M059J (cell line): ENCODE data around the gene SAFB. TPM values are rescaled to one million over a fixed set of nuclear protein-coding genes. Genes with fewer than 3 reads are reported as not detected.

Experiments
- DNase-seq: peaks from one replicate; pipeline ENCODE4 v3.0.0-alpha.2; 2012; ENCODE audit warnings: low read depth
- total RNA-seq: library from RNA; depleted of rRNA; stranded (reverse); fragments of >200 nt; shearing (Covaris generic); gene quantifications from 2 replicates; pipeline ENCODE4 v1.2.3, GENCODE V29; 2014

SAFB gene
- total RNA-seq, 1 experiment from 2014 or later = 27.8 TPM

- no peak for DNase-seq
Observed at GRCh38 chr19:5627395-5627904, 4.6 kb downstream of the SAFB start.

- no peak for DNase-seq
Observed at GRCh38 chr19:5628461-5628860, 5.6 kb downstream of the SAFB start.

GRCh38 chr19:5628919-5629481, 6.1 kb downstream of the SAFB start:
- DNase-seq = no peak

- DNase-seq = no peak
Observed at GRCh38 chr19:5631567-5632240, 8.8 kb downstream of the SAFB start.

GRCh38 chr19:5632241-5632612, 9.3 kb downstream of the SAFB start:
- DNase-seq = no peak

GRCh38 chr19:5632657-5633056, 9.8 kb downstream of the SAFB start:
- no peak for DNase-seq

- DNase-seq = no peak
Observed at GRCh38 chr19:5635427-5635826, 12.5 kb downstream of the SAFB start.

GRCh38 chr19:5637971-5638370, 15.1 kb downstream of the SAFB start:
- no peak for DNase-seq

GRCh38 chr19:5641171-5641570, 18.3 kb downstream of the SAFB start:
- DNase-seq = no peak

- no peak for DNase-seq
Observed at GRCh38 chr19:5642204-5642603, 19.3 kb downstream of the SAFB start.

- no peak for DNase-seq
Observed at GRCh38 chr19:5643060-5643459, 20.2 kb downstream of the SAFB start.

- DNase-seq = no peak
Observed at GRCh38 chr19:5644037-5644436, 21.2 kb downstream of the SAFB start.

GRCh38 chr19:5645409-5645808, 22.5 kb downstream of the SAFB start:
- no peak for DNase-seq

GRCh38 chr19:5646703-5647102, 23.8 kb downstream of the SAFB start:
- DNase-seq = no peak

- DNase-seq = no peak
Observed at GRCh38 chr19:5648464-5648863, 25.6 kb downstream of the SAFB start.

- no peak for DNase-seq
Observed at GRCh38 chr19:5651361-5651760, 28.5 kb downstream of the SAFB start.

- no peak for DNase-seq
Observed at GRCh38 chr19:5652261-5652660, 29.4 kb downstream of the SAFB start.

- no peak for DNase-seq
Observed at GRCh38 chr19:5654931-5655330, 32.0 kb downstream of the SAFB start.

GRCh38 chr19:5655412-5655811, 32.5 kb downstream of the SAFB start:
- DNase-seq = no peak

GRCh38 chr19:5661483-5661882, 38.6 kb downstream of the SAFB start:
- DNase-seq = no peak

GRCh38 chr19:5663904-5664303, 41.0 kb downstream of the SAFB start:
- no peak for DNase-seq

- no peak for DNase-seq
Observed at GRCh38 chr19:5664515-5664914, 41.6 kb downstream of the SAFB start.

GRCh38 chr19:5665781-5666513, 43.1 kb downstream of the SAFB start:
- DNase-seq = peak; percentile 67
